Naive thymus-derived CD4-positive, alpha-beta T cell (primary cell): ENCODE results near the gene THRA. TPM values are rescaled to one million over a fixed set of nuclear protein-coding genes. Genes with fewer than 3 reads are reported as not detected.

Source experiments
- ATAC-seq: fragments of 150-1000 bp; cut with Tn5 transposase; 2 replicates; pipeline ENCODE4 v1.10.0; 2021; ENCODE audit warnings: mild to moderate bottlenecking, moderate library complexity
- CTCF ChIA-PET: fragments of 350-600 bp; sonication (Branson Sonifier 250); formaldehyde crosslinking; loops from one replicate; lab custom pipeline; 2021; ENCODE audit warnings: antibody characterized with exemption; lab: Charles Lee
- POLR2A ChIA-PET: fragments of 350-600 bp; sonication (Branson Sonifier 250); formaldehyde crosslinking; loops from one replicate; lab custom pipeline; 2021; ENCODE audit warnings: antibody characterized with exemption, inconsistent platforms; lab: Charles Lee
- DNase-seq, 9 donors: peaks; one replicate each; pipeline versions ENCODE4 v3.0.0 to v3.0.0-alpha.2; 2020 to 2022; ENCODE audit warnings: mixed read lengths in 1 of 9
- H3K27ac ChIP-seq: one replicate; pipeline ENCODE4 v1.7.0; 2013; ENCODE audit warnings: mild to moderate bottlenecking, low read depth, low read length, moderate library complexity
- H3K27me3 ChIP-seq, 2 donors: one replicate each; pipeline ENCODE4 v1.7.0; 2013; ENCODE audit warnings: low read length in 2 of 2, mild to moderate bottlenecking in 2 of 2, moderate library complexity in 2 of 2; ENCODE audit not compliant: control insufficient read depth in 2 of 2, insufficient read depth in 2 of 2
- H3K36me3 ChIP-seq, 3 experiments: 1 replicate in 2 of 3; 2 replicates in 1 of 3; pipeline ENCODE4 v1.7.0; 2013; ENCODE audit warnings: low read length in 3 of 3, mild to moderate bottlenecking in 3 of 3, moderate library complexity in 1 of 3; ENCODE audit not compliant: insufficient read depth in 3 of 3, control insufficient read depth in 2 of 3
- H3K4me1 ChIP-seq, 2 donors: one replicate each; pipeline ENCODE4 v1.7.0; 2013; ENCODE audit warnings: low read length in 2 of 2, mild to moderate bottlenecking in 2 of 2, moderate library complexity in 1 of 2; ENCODE audit not compliant: control insufficient read depth in 2 of 2, insufficient read depth in 2 of 2
- H3K4me3 ChIP-seq: 2 replicates; pipeline ENCODE4 v1.7.0; 2013; ENCODE audit warnings: mild to moderate bottlenecking, low read length
- H3K9me3 ChIP-seq, 3 experiments: 1 replicate in 2 of 3; 2 replicates in 1 of 3; pipeline ENCODE4 v1.7.0; 2013; ENCODE audit warnings: low read length in 3 of 3; ENCODE audit not compliant: control insufficient read depth in 2 of 3
- H3K27ac Mint-ChIP-seq, 9 donors: one replicate each; pipeline ENCODE4 v1.8.0; 2020 to 2022; ENCODE audit warnings: mixed read lengths in 9 of 9, mild to moderate bottlenecking in 8 of 9, moderate library complexity in 5 of 9, inconsistent platforms in 2 of 9
- H3K27me3 Mint-ChIP-seq, 5 donors: one replicate each; pipeline ENCODE4 v1.8.0; 2021 to 2022; ENCODE audit warnings: mixed read lengths in 5 of 5, mild to moderate bottlenecking in 1 of 5
- H3K36me3 Mint-ChIP-seq, 5 donors: one replicate each; pipeline ENCODE4 v1.8.0; 2020 to 2022; ENCODE audit warnings: mixed read lengths in 5 of 5, mild to moderate bottlenecking in 3 of 5, inconsistent platforms in 1 of 5
- H3K4me1 Mint-ChIP-seq, 7 donors: one replicate each; pipeline ENCODE4 v1.8.0; 2020 to 2022; ENCODE audit warnings: mixed read lengths in 7 of 7, mild to moderate bottlenecking in 3 of 7, inconsistent platforms in 1 of 7
- H3K4me3 Mint-ChIP-seq, 10 donors: one replicate each; pipeline ENCODE4 v1.8.0; 2020 to 2022; ENCODE audit warnings: mild to moderate bottlenecking in 10 of 10, mixed read lengths in 10 of 10, moderate library complexity in 6 of 10, inconsistent platforms in 2 of 10
- H3K9me3 Mint-ChIP-seq, 11 donors: one replicate each; pipeline ENCODE4 v1.8.0; 2020 to 2022; ENCODE audit warnings: mixed read lengths in 11 of 11, mild to moderate bottlenecking in 4 of 11, inconsistent platforms in 1 of 11, moderate library complexity in 1 of 11
- intact Hi-C, 2 donors: fragments of 100-400 bp; cut with micrococcal nuclease; formaldehyde crosslinking; loops; one replicate each; pipeline ENCODE4 v1.15.1; 2023
- polyA plus RNA-seq, 2 donors: library from polyadenylated mRNA; unstranded; fragments of 300-500 nt; fragmentation: Illumina TruSeq; gene quantifications; one replicate each; pipeline ENCODE4 v1.2.3, GENCODE V29; 2021
- total RNA-seq, 6 experiments: library from RNA in 5 of 6; stranded (reverse) in 5 of 6; gene quantifications; 1 replicate in 5 of 6; 2 replicates in 1 of 6; pipeline ENCODE4 v1.2.3 and lab custom pipeline; 2021 to 2026

The THRA gene
- total and polyA plus RNA-seq, 7 experiments from 2014 or later: 3.2 to 55.9 (median 33.5) TPM

- peaks cover 4 to 73% (median 5%) of the 10 kb centered on the region in 3 experiments for H3K36me3 ChIP-seq
- ChIA-PET CTCF (interaction anchor here (1.4 to 1.5 kb wide), 3 partner anchors 15 to 146 kb away, joined by 4 to 6 read pairs (median 5); no protein-coding TSS in a partner anchor), POLR2A (no interaction called here)
- no peak overlapping the region for H3K27ac ChIP-seq
- peaks cover 4 to 42% (median 5%) of the 10 kb centered on the region in 5 donors for H3K36me3 Mint-ChIP-seq
- peaks cover 6 to 26% of the 10 kb centered on the region in 2 donors for H3K4me1 ChIP-seq
- H3K27ac Mint-ChIP-seq: no peak overlapping the region
- H3K27me3 ChIP-seq: no peaks in the 10 kb centered on the region
- no peak overlapping the region for H3K4me3 ChIP-seq
- DNase-seq (no peak), ATAC-seq (no peak)
- intact Hi-C loops: no loop called here
- no peaks in the 10 kb centered on the region for H3K9me3 Mint-ChIP-seq
- peaks cover 10 to 24% (median 22%) of the 10 kb centered on the region in 7 donors for H3K4me1 Mint-ChIP-seq
- H3K4me3 Mint-ChIP-seq: no peak overlapping the region
- H3K9me3 ChIP-seq: no peaks in the 10 kb centered on the region
- no peaks in the 10 kb centered on the region for H3K27me3 Mint-ChIP-seq
Measured at GRCh38 chr17:40022497-40022896, 40.3 kb upstream of the THRA start.

GRCh38 chr17:40022961-40023541, 39.7 kb upstream of the THRA start:
- H3K27me3 ChIP-seq: no peaks in the 10 kb centered on the region
- DNase-seq (no peak), ATAC-seq (no peak)
- peaks cover 4 to 75% (median 5%) of the 10 kb centered on the region in 3 experiments for H3K36me3 ChIP-seq
- no peaks in the 10 kb centered on the region for H3K27me3 Mint-ChIP-seq
- intact Hi-C loops: no loop called here
- no peak overlapping the region for H3K27ac ChIP-seq
- H3K4me3 ChIP-seq: no peak overlapping the region
- H3K9me3 Mint-ChIP-seq: no peaks in the 10 kb centered on the region
- peaks cover 10 to 24% (median 22%) of the 10 kb centered on the region in 7 donors for H3K4me1 Mint-ChIP-seq
- H3K4me3 Mint-ChIP-seq: no peak overlapping the region
- no peaks in the 10 kb centered on the region for H3K9me3 ChIP-seq
- H3K36me3 Mint-ChIP-seq: peaks cover 4 to 42% (median 5%) of the 10 kb centered on the region in 5 donors
- no peak overlapping the region for H3K27ac Mint-ChIP-seq
- ChIA-PET CTCF (interaction anchor here (1.5 kb wide), 1 partner anchor 145 kb away, joined by 4 read pairs; no protein-coding TSS in a partner anchor), POLR2A (no interaction called here)
- H3K4me1 ChIP-seq: peaks cover 6 to 26% of the 10 kb centered on the region in 2 donors

DNA sequence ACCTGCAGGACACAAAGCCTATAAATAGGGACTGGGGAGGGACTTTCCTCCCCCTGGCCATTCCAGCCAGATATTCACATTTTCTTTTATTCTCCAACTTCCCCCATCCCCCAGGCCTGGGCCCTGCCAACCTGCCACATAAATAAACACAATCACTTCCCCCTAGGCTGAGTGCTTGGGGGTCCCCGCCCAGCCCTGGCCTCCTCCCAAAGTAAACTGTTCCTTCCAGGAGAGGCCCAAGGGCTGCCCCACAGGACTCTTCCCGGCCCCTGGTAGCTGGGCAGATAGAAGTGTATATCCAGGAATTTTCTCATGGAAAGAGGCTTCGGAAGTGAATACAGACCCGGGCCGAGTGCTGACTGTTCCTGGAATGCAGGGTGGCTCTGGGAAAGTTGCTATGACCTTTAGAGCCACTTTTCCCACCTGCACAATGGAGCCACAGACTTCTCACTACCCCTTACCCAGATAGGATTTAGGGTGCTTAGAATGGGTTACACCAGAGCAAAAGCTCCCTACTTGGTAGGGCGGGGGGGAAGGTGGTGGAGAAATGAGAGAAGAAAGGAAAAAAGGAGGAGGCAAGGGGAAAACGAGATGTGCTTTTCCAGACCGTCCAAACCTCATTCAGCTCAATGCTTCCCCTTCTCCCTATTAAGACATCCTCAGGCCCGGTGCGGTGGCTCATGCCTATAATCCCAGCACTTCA, 39.0 kb upstream of the THRA start:
- H3K27me3 ChIP-seq: no peaks in the 10 kb centered on the region
- H3K9me3 Mint-ChIP-seq: no peaks in the 10 kb centered on the region
- no peaks in the 10 kb centered on the region for H3K9me3 ChIP-seq
- H3K27me3 Mint-ChIP-seq: no peaks in the 10 kb centered on the region
- no peak overlapping the region for H3K27ac Mint-ChIP-seq
- no peak for ATAC-seq
- DNase-seq: no peak
- H3K4me3 ChIP-seq: no peak overlapping the region
- peaks cover 6 to 26% of the 10 kb centered on the region in 2 donors for H3K4me1 ChIP-seq
- peaks cover 10 to 24% (median 22%) of the 10 kb centered on the region in 7 donors for H3K4me1 Mint-ChIP-seq
- peaks cover 5 to 46% (median 6%) of the 10 kb centered on the region in 5 donors for H3K36me3 Mint-ChIP-seq
- ChIA-PET POLR2A (no interaction called here), CTCF (interaction anchor here (0.6 to 4.7 kb wide), 3 partner anchors 11 to 189 kb away, joined by 3 to 85 read pairs (median 4); partner anchors contain the start of gene CSF3)
- intact Hi-C loops: no loop called here
- H3K36me3 ChIP-seq: peaks cover 4 to 74% (median 5%) of the 10 kb centered on the region in 3 experiments
- no peak overlapping the region for H3K27ac ChIP-seq
- no peak overlapping the region for H3K4me3 Mint-ChIP-seq

DNA sequence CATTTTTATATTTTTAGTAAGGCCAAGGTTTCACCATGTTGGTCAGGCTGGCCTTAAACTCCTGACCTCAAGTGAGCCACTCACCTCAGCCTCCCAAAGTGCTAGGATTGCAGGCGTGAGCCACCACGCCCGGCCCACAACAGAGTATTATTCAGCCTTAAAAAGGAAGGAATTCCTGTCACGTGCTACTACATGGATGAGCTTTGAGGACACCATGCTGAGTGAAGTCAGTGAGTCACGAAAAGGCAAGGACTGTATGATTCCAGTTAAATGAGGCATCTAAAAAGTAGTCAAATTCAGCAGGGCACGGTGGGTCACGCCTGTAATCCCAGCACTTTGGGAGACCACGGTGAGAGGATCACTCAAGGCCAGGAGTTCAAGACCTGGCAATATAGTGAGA, 37.9 kb upstream of the THRA start:
- ATAC-seq (no peak), DNase-seq (no peak)
- no peaks in the 10 kb centered on the region for H3K27me3 ChIP-seq
- H3K27me3 Mint-ChIP-seq: no peaks in the 10 kb centered on the region
- peaks cover 8 to 50% (median 10%) of the 10 kb centered on the region in 5 donors for H3K36me3 Mint-ChIP-seq
- H3K4me1 ChIP-seq: peaks cover 6 to 26% of the 10 kb centered on the region in 2 donors
- CTCF ChIA-PET: interaction anchor here (2.0 to 4.7 kb wide), 3 partner anchors 12 to 144 kb away, joined by 10 to 85 read pairs (median 15); partner anchors contain the start of gene CSF3
- intact Hi-C loops: loop anchor here in 1 of 2 donors (5.0 kb wide), 1 partner anchor 142 kb away; no protein-coding TSS in a partner anchor
- H3K9me3 ChIP-seq: no peaks in the 10 kb centered on the region
- no peak overlapping the region for H3K27ac Mint-ChIP-seq
- no peaks in the 10 kb centered on the region for H3K9me3 Mint-ChIP-seq
- no peak overlapping the region for H3K4me3 ChIP-seq
- POLR2A ChIA-PET: no interaction called here
- H3K27ac ChIP-seq: no peak overlapping the region
- H3K4me3 Mint-ChIP-seq: peak overlapping the region in 3 of 10 donors; percentile 6 to 76 (median 72)
- peaks cover 4 to 74% (median 5%) of the 10 kb centered on the region in 3 experiments for H3K36me3 ChIP-seq
- H3K4me1 Mint-ChIP-seq: peaks cover 10 to 24% (median 22%) of the 10 kb centered on the region in 7 donors

DNA sequence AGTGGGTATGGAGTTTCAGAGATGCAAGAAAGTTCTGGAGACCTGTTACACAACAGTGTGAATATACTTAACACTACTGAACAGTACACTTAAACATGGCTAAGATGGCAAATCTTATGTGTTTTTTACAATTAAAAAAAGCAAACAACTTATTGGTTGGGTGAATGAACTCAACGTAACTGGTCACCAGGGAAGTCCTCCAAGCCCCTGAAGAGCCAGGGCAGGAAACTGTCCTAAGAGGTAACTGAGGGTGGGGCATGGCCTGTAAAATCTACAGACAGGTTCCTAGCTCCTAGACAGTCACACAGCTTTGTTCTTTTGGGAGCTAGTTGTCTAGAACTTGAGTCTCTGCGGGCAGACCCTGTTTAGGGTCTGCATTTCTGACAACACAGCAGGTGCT, 37.2 kb upstream of the THRA start:
- Histone ChIP-seq H3K4me1 (peaks cover 6 to 26% of the 10 kb centered on the region in 2 donors), H3K27ac (no peak overlapping the region), H3K36me3 (peaks cover 4 to 74% (median 5%) of the 10 kb centered on the region in 3 experiments), H3K4me3 (no peak overlapping the region), H3K9me3 (no peaks in the 10 kb centered on the region), H3K27me3 (no peaks in the 10 kb centered on the region)
- Mint-ChIP-seq H3K27me3 (no peaks in the 10 kb centered on the region), H3K36me3 (peaks cover 8 to 47% (median 10%) of the 10 kb centered on the region in 5 donors), H3K27ac (peak overlapping the region in 6 of 9 donors; percentile 40 to 88 (median 68)), H3K4me1 (peaks cover 10 to 24% (median 22%) of the 10 kb centered on the region in 7 donors), H3K4me3 (peak overlapping the region in 9 of 10 donors; percentile 11 to 78 (median 52)), H3K9me3 (no peaks in the 10 kb centered on the region)
- ChIA-PET POLR2A (interaction anchor here (1.3 to 1.6 kb wide), 2 partner anchors 73 to 87 kb away, joined by 3 to 5 read pairs; no protein-coding TSS in a partner anchor), CTCF (interaction anchor here (0.6 to 4.7 kb wide), 8 partner anchors 13 to 193 kb away, joined by 3 to 85 read pairs (median 8); partner anchors contain the start of genes CSF3 and WIPF2)
- DNase-seq: no peak
- no peak for ATAC-seq
- intact Hi-C loops: loop anchor here in 1 of 2 donors (5.0 kb wide), 1 partner anchor 142 kb away; no protein-coding TSS in a partner anchor
